IMR-90 (cell line): ENCODE results near the gene SYNE2. TPM values are rescaled to one million over a fixed set of nuclear protein-coding genes. Genes with fewer than 3 reads are reported as not detected.

Experiments
- ATAC-seq: fragments of 200-7000 bp; cut with Tn5 transposase; 2 replicates; pipeline ENCODE4 v1.9.1; 2020; ENCODE audit warnings: low read depth, mild to moderate bottlenecking, moderate library complexity
- BruUV-seq: library from RNA; stranded (reverse); fragments of 400-500 nt; replicated peaks from 2 replicates; lab custom pipeline; 2021; lab: Mats Ljungman, UMichigan
- CTCF ChIA-PET: fragments of 300-600 bp; formaldehyde crosslinking; extraction: SDS; loops from one replicate; lab custom pipeline; 2021; ENCODE audit warnings: antibody characterized with exemption; lab: Yijun Ruan, JAX
- POLR2A ChIA-PET: fragments of 300-600 bp; sonication (Branson Sonifier 250); formaldehyde crosslinking; loops from one replicate; lab custom pipeline; 2022; ENCODE audit warnings: antibody characterized with exemption; ENCODE audit not compliant: unreplicated experiment; lab: Charles Lee
- DNase-seq: peaks from one replicate; pipeline ENCODE4 v3.0.0; 2013
- H2AFZ ChIP-seq: replicated peaks from 2 replicates; pipeline ENCODE3; 2013; ENCODE audit warnings: low read length, mild to moderate bottlenecking; ENCODE audit not compliant: poor library complexity
- H2AK5ac ChIP-seq: 2 replicates; pipeline ENCODE4 v1.6.1; 2013; ENCODE audit warnings: low read depth, low read length, inconsistent platforms
- H2AK9ac ChIP-seq: replicated peaks from 2 replicates; pipeline ENCODE3; 2013; ENCODE audit warnings: mild to moderate bottlenecking, low read depth, low read length, moderate library complexity; ENCODE audit not compliant: poor library complexity
- H2BK120ac ChIP-seq: 2 replicates; pipeline ENCODE4 v1.6.1; 2013; ENCODE audit warnings: low read depth, low read length, inconsistent platforms
- H2BK15ac ChIP-seq: 3 replicates; pipeline ENCODE4 v1.6.1; 2013; ENCODE audit warnings: low read depth, low read length, inconsistent platforms
- H2BK20ac ChIP-seq: 2 replicates; pipeline ENCODE4 v1.6.1; 2013; ENCODE audit warnings: low read depth, mild to moderate bottlenecking, inconsistent platforms, low read length, moderate library complexity
- H2BK5ac ChIP-seq: 2 replicates; pipeline ENCODE4 v1.6.1; 2013; ENCODE audit warnings: mild to moderate bottlenecking, low read depth, low read length, inconsistent platforms; ENCODE audit not compliant: poor library complexity, severe bottlenecking
- H3K14ac ChIP-seq: replicated peaks from 2 replicates; pipeline ENCODE4 v1.6.1; 2013; ENCODE audit warnings: low read depth, low read length, inconsistent platforms
- H3K18ac ChIP-seq: 2 replicates; pipeline ENCODE4 v1.6.1; 2013; ENCODE audit warnings: low read depth, low read length, control low read depth
- H3K23ac ChIP-seq: 2 replicates; pipeline ENCODE4 v1.6.1; 2013; ENCODE audit warnings: low read depth, low read length, inconsistent platforms
- H3K27ac ChIP-seq: 2 replicates; pipeline ENCODE4 v1.5.1; 2013; ENCODE audit warnings: mild to moderate bottlenecking, control low read depth, low read length; ENCODE audit not compliant: insufficient read depth
- H3K27me3 ChIP-seq: 2 replicates; pipeline ENCODE4 v1.6.1; 2013; ENCODE audit warnings: low read length; ENCODE audit not compliant: control insufficient read depth, insufficient read depth
- H3K36me3 ChIP-seq: 2 replicates; pipeline ENCODE4 v1.6.1; 2013; ENCODE audit warnings: low read length, mixed read lengths; ENCODE audit not compliant: control insufficient read depth, insufficient read depth
- H3K4ac ChIP-seq: 2 replicates; pipeline ENCODE4 v1.6.1; 2013; ENCODE audit warnings: low read depth, low read length, inconsistent platforms
- H3K4me1 ChIP-seq: 2 replicates; pipeline ENCODE4 v1.6.1; 2013; ENCODE audit warnings: low read length, mixed read lengths; ENCODE audit not compliant: control insufficient read depth, insufficient read depth
- H3K4me2 ChIP-seq: 2 replicates; pipeline ENCODE4 v1.6.1; 2013; ENCODE audit warnings: low read depth, mild to moderate bottlenecking, control low read depth, low read length, moderate library complexity
- H3K4me3 ChIP-seq: 2 replicates; pipeline ENCODE4 v1.5.1; 2013; ENCODE audit warnings: low read depth, mild to moderate bottlenecking, control low read depth, low read length, moderate library complexity; ENCODE audit not compliant: insufficient read depth
- H3K56ac ChIP-seq: 2 replicates; pipeline ENCODE4 v1.6.1; 2013; ENCODE audit warnings: low read length, inconsistent platforms; ENCODE audit not compliant: insufficient read depth; ENCODE audit errors: extremely low read depth
- H3K79me1 ChIP-seq, 2 experiments: 2 replicates each; pipeline ENCODE4 v1.6.1; 2013; ENCODE audit warnings: low read length in 2 of 2, inconsistent platforms in 1 of 2, low read depth in 1 of 2
- H3K9ac ChIP-seq: 2 replicates; pipeline ENCODE4 v1.6.1; 2013; ENCODE audit warnings: low read depth, low read length, control low read depth
- H3K9me1 ChIP-seq: 2 replicates; pipeline ENCODE4 v1.6.1; 2013; ENCODE audit warnings: low read length, inconsistent platforms; ENCODE audit not compliant: insufficient read depth
- H3K9me3 ChIP-seq: 2 replicates; pipeline ENCODE4 v1.6.1; 2013; ENCODE audit warnings: low read length; ENCODE audit not compliant: control insufficient read depth, insufficient read depth
- H4K20me1 ChIP-seq: 2 replicates; pipeline ENCODE4 v1.6.1; 2013; ENCODE audit warnings: low read length, inconsistent platforms; ENCODE audit not compliant: insufficient read depth
- H4K5ac ChIP-seq: 2 replicates; pipeline ENCODE4 v1.6.1; 2013; ENCODE audit warnings: mild to moderate bottlenecking, low read depth, low read length, control low read depth
- H4K8ac ChIP-seq, 2 experiments: 2 replicates each; pipeline ENCODE4 v1.6.1; 2013; ENCODE audit warnings: low read depth in 2 of 2, low read length in 2 of 2, control low read depth in 1 of 2, inconsistent platforms in 1 of 2
- H4K91ac ChIP-seq: 2 replicates; pipeline ENCODE4 v1.6.1; 2013; ENCODE audit warnings: low read depth, low read length, inconsistent platforms; ENCODE audit not compliant: insufficient read depth
- BHLHE40 ChIP-seq: fragments of 150-350 bp; IDR thresholded peaks from 2 replicates; pipeline ENCODE4 v1.6.1; 2016; ENCODE audit warnings: mild to moderate bottlenecking, low read depth, low read length
- CEBPB ChIP-seq: IDR thresholded peaks from 2 replicates; pipeline ENCODE4 v1.6.1; 2012; ENCODE audit warnings: low read depth, low read length, improper control_type of control experiment
- CHD1 ChIP-seq: IDR thresholded peaks from 2 replicates; pipeline ENCODE4 v1.6.1; 2012; ENCODE audit warnings: low read depth, low read length, improper control_type of control experiment
- FOS ChIP-seq: fragments of 150-350 bp; IDR thresholded peaks from 2 replicates; pipeline ENCODE4 v1.6.1; 2016; ENCODE audit warnings: low read depth, low read length
- MAFK ChIP-seq: IDR thresholded peaks from 2 replicates; pipeline ENCODE4 v1.6.1; 2012; ENCODE audit warnings: low read depth, low read length, improper control_type of control experiment
- MAZ ChIP-seq: IDR thresholded peaks from 2 replicates; pipeline ENCODE4 v1.6.1; 2012; ENCODE audit warnings: low read depth, mild to moderate bottlenecking, low read length, improper control_type of control experiment, moderate library complexity, borderline replicate concordance
- MXI1 ChIP-seq: IDR thresholded peaks from 2 replicates; pipeline ENCODE4 v1.6.1; 2012; ENCODE audit warnings: low read depth, mild to moderate bottlenecking, low read length, moderate library complexity, borderline replicate concordance
- NFE2L2 ChIP-seq: fragments of 150-350 bp; IDR thresholded peaks from 2 replicates; pipeline ENCODE4 v1.6.1; 2016; ENCODE audit warnings: low read depth, mild to moderate bottlenecking, low read length
- POLR2A ChIP-seq: IDR thresholded peaks from 2 replicates; pipeline ENCODE4 v1.6.1; 2012; ENCODE audit warnings: mild to moderate bottlenecking, low read depth, low read length
- RAD21 ChIP-seq: IDR thresholded peaks from 2 replicates; pipeline ENCODE4 v1.6.1; 2012; ENCODE audit warnings: low read length, improper control_type of control experiment
- RCOR1 ChIP-seq: IDR thresholded peaks from 2 replicates; pipeline ENCODE4 v1.6.1; 2012; ENCODE audit warnings: mild to moderate bottlenecking, low read length, improper control_type of control experiment; ENCODE audit not compliant: insufficient replicate concordance
- RFX5 ChIP-seq: IDR thresholded peaks from 2 replicates; pipeline ENCODE4 v1.8.0; 2012; ENCODE audit warnings: low read depth, mild to moderate bottlenecking, low read length, moderate library complexity
- SMC3 ChIP-seq: fragments of 150-350 bp; IDR thresholded peaks from 2 replicates; pipeline ENCODE4 v1.6.1; 2016; ENCODE audit warnings: low read depth, mild to moderate bottlenecking, antibody characterized with exemption, low read length, moderate library complexity
- WGBS, 2 experiments: methylation state at CpG; one replicate each; pipeline versions ENCODE4 v1.1.5 to v1.1.7; 2013; ENCODE audit warnings: missing lambda C conversion rate in 2 of 2; ENCODE audit not compliant: insufficient read length in 1 of 2; ENCODE audit errors: extremely low coverage in 2 of 2; 5-methylcytosine and 5-hydroxymethylcytosine counted together
- dilution Hi-C: fragments of 300-500 bp; cut with HindIII; formaldehyde crosslinking; loops from one replicate; pipeline ENCODE4 v1.14.3; 2018; ENCODE audit warnings: low sequenced_read_pairs; ENCODE audit not compliant: unreplicated experiment
- in situ Hi-C: fragments of 300-500 bp; cut with MboI; formaldehyde crosslinking; loops from 3 replicates; pipeline ENCODE4 v1.14.3; 2019; ENCODE audit warnings: low sequenced_read_pairs, inconsistent platforms, mixed read lengths
- intact Hi-C: fragments of 100-400 bp; cut with micrococcal nuclease; formaldehyde crosslinking; loops from 2 replicates; pipeline ENCODE4 v1.10.0; 2022
- polyA plus RNA-seq, 3 experiments: library from polyadenylated mRNA; depleted of rRNA; stranded (reverse); fragments of >200 nt; gene quantifications; 2 replicates each; pipeline ENCODE4 v1.2.3, GENCODE V29; 2012; ENCODE audit warnings: low replicate concordance in 1 of 3
- total RNA-seq: library from RNA; depleted of rRNA; stranded (reverse); fragments of >200 nt; gene quantifications from 2 replicates; pipeline ENCODE4 v1.2.3, GENCODE V29; 2012
- TF ChIP-seq, protein P1 (sequence below): fragments of 150-350 bp; IDR thresholded peaks from 2 replicates; pipeline ENCODE4 v1.6.1; 2016; ENCODE audit warnings: low read depth, mild to moderate bottlenecking, low read length, moderate library complexity, borderline replicate concordance
- TF ChIP-seq, protein P2 (sequence below): fragments of 150-350 bp; IDR thresholded peaks from 2 replicates; pipeline ENCODE4 v1.6.1; 2017; ENCODE audit warnings: mild to moderate bottlenecking, antibody characterized with exemption, low read length, low read depth
- TF ChIP-seq, protein P3 (sequence below): conservative IDR thresholded peaks from 2 replicates; pipeline ENCODE4 v1.5.1; 2012; ENCODE audit warnings: mild to moderate bottlenecking, low read depth, low read length, improper control_type of control experiment

Gene SYNE2
- total and polyA plus RNA-seq, 2 of the 4 experiments (the other 2 are of a cell fraction), result 5.2 to 28.9 TPM

DNA sequence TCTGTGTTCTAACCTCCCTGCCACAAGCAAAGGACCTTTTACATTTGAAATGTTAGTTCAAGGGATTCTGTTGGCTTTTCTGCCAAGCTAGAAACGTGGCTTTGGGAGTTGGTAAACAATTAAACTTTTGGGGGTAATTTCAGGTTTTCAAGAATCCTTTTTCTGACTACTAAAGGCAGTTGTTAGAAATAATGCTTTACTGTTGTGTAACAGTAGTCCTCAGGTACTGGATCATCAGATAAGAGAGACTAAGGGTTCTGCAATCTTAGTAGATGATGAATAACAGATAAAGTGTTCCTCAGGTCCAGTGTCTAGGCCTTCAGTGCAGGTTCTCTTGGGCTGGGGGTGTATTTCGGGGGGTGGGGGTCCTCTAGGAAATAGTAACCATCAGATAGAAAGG is 192.3 kb downstream of the SYNE2 start:
- H3K79me1 ChIP-seq, result no peaks in the 10 kb centered on the region
- H3K4ac ChIP-seq, result no peak overlapping the region
- no peak overlapping the region for H3K23ac ChIP-seq
- no peak overlapping the region for H3K56ac ChIP-seq
- H2BK5ac ChIP-seq, result no peak overlapping the region
- no peak for TF ChIP-seq CHD1
- TF ChIP-seq, protein P1, sequence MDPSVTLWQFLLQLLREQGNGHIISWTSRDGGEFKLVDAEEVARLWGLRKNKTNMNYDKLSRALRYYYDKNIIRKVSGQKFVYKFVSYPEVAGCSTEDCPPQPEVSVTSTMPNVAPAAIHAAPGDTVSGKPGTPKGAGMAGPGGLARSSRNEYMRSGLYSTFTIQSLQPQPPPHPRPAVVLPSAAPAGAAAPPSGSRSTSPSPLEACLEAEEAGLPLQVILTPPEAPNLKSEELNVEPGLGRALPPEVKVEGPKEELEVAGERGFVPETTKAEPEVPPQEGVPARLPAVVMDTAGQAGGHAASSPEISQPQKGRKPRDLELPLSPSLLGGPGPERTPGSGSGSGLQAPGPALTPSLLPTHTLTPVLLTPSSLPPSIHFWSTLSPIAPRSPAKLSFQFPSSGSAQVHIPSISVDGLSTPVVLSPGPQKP, result no peak
- no peak for TF ChIP-seq NFE2L2
- no peak for TF ChIP-seq POLR2A
- TF ChIP-seq CEBPB, result no peak
- TF ChIP-seq RFX5, result no peak
- TF ChIP-seq MAFK, result no peak
- TF ChIP-seq FOS, result no peak
- TF ChIP-seq SMC3, result no peak
- TF ChIP-seq, protein P2, sequence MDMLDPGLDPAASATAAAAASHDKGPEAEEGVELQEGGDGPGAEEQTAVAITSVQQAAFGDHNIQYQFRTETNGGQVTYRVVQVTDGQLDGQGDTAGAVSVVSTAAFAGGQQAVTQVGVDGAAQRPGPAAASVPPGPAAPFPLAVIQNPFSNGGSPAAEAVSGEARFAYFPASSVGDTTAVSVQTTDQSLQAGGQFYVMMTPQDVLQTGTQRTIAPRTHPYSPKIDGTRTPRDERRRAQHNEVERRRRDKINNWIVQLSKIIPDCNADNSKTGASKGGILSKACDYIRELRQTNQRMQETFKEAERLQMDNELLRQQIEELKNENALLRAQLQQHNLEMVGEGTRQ, result no peak
- TF ChIP-seq, protein P3, sequence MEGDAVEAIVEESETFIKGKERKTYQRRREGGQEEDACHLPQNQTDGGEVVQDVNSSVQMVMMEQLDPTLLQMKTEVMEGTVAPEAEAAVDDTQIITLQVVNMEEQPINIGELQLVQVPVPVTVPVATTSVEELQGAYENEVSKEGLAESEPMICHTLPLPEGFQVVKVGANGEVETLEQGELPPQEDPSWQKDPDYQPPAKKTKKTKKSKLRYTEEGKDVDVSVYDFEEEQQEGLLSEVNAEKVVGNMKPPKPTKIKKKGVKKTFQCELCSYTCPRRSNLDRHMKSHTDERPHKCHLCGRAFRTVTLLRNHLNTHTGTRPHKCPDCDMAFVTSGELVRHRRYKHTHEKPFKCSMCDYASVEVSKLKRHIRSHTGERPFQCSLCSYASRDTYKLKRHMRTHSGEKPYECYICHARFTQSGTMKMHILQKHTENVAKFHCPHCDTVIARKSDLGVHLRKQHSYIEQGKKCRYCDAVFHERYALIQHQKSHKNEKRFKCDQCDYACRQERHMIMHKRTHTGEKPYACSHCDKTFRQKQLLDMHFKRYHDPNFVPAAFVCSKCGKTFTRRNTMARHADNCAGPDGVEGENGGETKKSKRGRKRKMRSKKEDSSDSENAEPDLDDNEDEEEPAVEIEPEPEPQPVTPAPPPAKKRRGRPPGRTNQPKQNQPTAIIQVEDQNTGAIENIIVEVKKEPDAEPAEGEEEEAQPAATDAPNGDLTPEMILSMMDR, result no peak
- TF ChIP-seq BHLHE40, result no peak
- no peak for TF ChIP-seq RCOR1
- no peak for TF ChIP-seq MAZ
- TF ChIP-seq RAD21, result no peak
- TF ChIP-seq MXI1, result no peak
- H3K4me1 ChIP-seq, result no peaks in the 10 kb centered on the region
- no peaks in the 10 kb centered on the region for H3K9me1 ChIP-seq
- DNase-seq (no peak), ATAC-seq (no peak)
- no peak overlapping the region for H2BK15ac ChIP-seq
- POLR2A ChIA-PET, result no interaction called here
- dilution Hi-C loops, result loop anchor here (25.0 kb wide), 1 partner anchor 242 kb away; the partner anchor contains the start of gene ESR2
- no TSS peak for BruUV-seq
- no peak overlapping the region for H2AFZ ChIP-seq
- no peak overlapping the region for H2AK5ac ChIP-seq
- no peak overlapping the region for H2BK120ac ChIP-seq
- no peaks in the 10 kb centered on the region for H3K27me3 ChIP-seq
- no peak overlapping the region for H2BK20ac ChIP-seq
- intact Hi-C loops, result no loop called here
- H3K36me3 ChIP-seq, result no peaks in the 10 kb centered on the region
- no peak overlapping the region for H3K14ac ChIP-seq
- 0 out of 2 replicates have a peak, but pooled peaks cover 2% of the 10 kb centered on the region for H3K9me3 ChIP-seq
- H3K18ac ChIP-seq, result no peak overlapping the region
- in situ Hi-C loops, result loop anchor here (10.0 kb wide), 1 partner anchor 250 kb away; the partner anchor contains the start of gene ESR2
- no peak overlapping the region for H4K5ac ChIP-seq
- H3K4me2 ChIP-seq, result no peak overlapping the region
- CTCF ChIA-PET, result interaction anchor here (0.6 kb wide), 1 partner anchor 351 kb away, joined by 3 read pairs; no protein-coding TSS in a partner anchor
- no CpG with 5 or more reads among the region's 2 CpGs for whole genome bisulfite sequencing, 2 experiments
- H4K91ac ChIP-seq, result no peak overlapping the region
- H4K8ac ChIP-seq, result no peak overlapping the region
- H3K27ac ChIP-seq, result no peak overlapping the region
- H2AK9ac ChIP-seq, result no peak overlapping the region
- no peak overlapping the region for H3K9ac ChIP-seq
- no peak overlapping the region for H3K4me3 ChIP-seq
- no peaks in the 10 kb centered on the region for H4K20me1 ChIP-seq
